ENCODE measurements around the gene DMWD.

DMWD gene, protein sequence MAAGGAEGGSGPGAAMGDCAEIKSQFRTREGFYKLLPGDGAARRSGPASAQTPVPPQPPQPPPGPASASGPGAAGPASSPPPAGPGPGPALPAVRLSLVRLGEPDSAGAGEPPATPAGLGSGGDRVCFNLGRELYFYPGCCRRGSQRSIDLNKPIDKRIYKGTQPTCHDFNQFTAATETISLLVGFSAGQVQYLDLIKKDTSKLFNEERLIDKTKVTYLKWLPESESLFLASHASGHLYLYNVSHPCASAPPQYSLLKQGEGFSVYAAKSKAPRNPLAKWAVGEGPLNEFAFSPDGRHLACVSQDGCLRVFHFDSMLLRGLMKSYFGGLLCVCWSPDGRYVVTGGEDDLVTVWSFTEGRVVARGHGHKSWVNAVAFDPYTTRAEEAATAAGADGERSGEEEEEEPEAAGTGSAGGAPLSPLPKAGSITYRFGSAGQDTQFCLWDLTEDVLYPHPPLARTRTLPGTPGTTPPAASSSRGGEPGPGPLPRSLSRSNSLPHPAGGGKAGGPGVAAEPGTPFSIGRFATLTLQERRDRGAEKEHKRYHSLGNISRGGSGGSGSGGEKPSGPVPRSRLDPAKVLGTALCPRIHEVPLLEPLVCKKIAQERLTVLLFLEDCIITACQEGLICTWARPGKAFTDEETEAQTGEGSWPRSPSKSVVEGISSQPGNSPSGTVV

DNA sequence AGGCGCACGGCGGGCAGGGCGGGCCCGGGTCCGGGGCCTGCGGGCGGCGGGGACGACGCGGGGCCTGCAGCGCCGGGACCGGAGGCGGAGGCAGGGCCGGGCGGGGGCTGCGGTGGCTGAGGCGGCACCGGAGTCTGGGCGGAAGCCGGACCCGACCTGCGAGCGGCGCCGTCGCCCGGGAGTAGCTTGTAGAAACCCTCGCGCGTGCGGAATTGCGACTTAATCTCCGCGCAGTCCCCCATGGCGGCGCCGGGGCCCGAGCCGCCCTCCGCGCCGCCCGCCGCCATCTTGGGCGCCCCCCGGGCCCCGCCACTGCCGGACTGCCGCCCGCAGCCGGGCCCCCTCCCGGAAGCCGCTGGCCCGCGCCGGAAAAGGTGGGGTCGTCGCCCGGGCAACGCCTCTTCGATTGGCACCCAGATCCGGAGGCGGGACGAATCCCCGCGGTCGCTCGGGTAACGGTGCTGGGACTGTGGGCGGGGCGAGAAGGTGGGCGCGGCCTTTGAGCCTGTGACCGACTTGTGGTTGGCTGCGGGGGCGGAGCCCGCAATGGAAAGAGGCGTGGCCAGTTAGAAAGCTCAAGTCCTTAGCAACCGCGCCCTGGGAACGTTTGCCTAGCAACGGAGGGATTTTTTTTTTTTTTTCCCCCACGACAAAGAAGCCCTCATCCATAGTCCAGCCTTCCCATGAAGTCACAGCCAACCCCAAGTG, at the start of gene DMWD:
DMWD (minus strand) TSS at position 376 of the 708 bp plus-strand sequence; CDS start at position 287, 89 bp downstream.
- peak; percentile 99 for DNase-seq (ENCODE audit: low read depth in 2 of 3, low spot score in 2 of 3)

GRCh38 chr19:45842198-45842597, 49.6 kb upstream of the DMWD start:
- no peak for DNase-seq (ENCODE audit: low read depth in 2 of 3, low spot score in 2 of 3)

- DNase-seq (ENCODE audit: low read depth in 2 of 3, low spot score in 2 of 3), result no peak
These were observed 42.3 kb upstream of the DMWD start for GRCh38 chr19:45834970-45835369.

DNA sequence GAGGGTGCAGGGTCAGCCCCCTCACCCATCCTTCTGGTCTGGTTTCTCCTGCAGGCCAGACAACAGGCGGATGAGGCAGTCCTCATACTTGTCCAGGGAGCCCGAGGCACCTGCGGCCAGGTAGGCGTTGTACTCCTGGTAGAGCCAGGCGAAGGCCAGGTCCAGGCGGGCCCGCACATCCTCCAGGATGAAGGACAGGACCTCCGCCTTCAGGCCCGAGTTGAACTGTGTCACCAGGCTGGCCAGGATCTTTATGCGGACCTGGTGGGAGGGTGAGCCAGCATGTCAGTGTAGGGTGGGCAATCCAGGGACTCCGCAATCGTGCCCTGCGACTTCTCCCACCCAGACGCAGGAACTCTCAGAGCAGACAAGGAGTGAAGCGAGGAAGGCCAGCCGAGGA, 36.3 kb upstream of the DMWD start:
- no peak for DNase-seq (ENCODE audit: low read depth in 2 of 3, low spot score in 2 of 3)

- DNase-seq (ENCODE audit: low read depth in 2 of 3, low spot score in 2 of 3), result no peak
These were observed 35.9 kb upstream of the DMWD start for GRCh38 chr19:45828523-45828922.

- DNase-seq (ENCODE audit: low read depth in 2 of 3, low spot score in 2 of 3), result no peak
These were observed 34.9 kb upstream of the DMWD start for GRCh38 chr19:45827459-45828093.

DNA sequence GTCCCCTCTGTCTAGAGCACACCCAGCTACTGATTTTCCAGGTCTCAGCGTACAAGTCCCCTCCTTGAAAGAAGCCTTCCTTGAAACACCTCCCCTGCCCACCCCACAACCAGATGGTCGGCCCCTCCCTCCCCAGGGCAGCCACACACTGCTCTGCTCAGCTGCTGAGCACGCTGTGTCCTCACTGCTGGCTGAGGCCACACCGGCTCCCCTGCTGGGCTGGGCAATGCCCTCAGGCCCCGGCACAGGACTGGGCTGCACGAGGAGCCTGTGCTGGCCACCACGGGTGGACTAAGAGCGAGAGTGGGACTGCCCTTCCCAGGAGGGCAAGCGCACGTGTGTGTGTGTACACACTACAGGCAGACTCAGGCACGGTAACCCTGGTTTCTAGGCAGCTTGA, 34.3 kb upstream of the DMWD start:
- no peak for DNase-seq (ENCODE audit: low read depth in 2 of 3, low spot score in 2 of 3)

DNA sequence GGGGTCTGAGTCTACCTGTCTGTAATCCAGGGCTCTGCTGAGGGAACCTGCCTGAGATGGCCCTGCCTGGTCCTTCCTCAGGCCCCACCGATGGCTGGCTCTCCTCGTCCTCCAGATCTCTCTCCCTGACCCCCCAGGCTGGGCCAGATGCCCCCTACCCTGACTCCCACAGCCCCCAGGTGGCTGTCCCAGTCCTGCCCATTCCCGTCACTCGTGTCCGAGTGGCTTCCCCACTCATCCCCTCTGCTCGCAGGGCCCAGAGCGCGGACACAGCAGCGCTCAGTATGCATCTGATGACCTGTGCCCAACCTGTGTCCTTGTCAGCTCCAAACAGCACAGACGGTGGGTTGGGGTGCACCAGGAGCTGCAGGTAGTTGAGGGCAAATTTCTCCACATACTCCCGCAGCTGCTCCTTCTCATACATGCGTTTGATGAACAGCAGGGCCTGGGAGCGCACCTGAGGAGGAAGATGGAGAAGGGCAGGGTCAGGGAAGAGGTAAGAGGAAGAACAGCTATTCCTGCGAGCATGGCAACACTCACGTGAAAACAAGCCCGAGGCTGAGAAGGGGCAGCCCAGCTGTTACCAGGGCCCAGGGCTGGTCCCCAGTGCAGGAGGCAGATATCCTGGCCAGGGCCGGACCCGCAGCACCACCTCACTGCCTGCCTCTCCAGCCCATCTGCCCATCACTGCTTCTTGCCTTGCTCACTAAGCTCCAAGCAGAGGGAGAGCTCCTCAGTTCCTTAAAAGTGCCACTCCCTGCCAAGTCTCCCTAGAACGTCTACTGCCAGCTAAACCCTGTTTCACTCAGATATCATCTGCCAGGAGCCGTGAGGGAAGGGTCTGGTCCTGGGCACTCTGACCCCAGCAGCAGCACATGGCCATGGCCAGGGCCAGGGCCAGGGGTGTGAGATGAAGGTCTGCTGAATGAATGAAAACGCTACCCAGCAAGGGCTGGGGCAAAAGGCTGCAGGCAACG, 33.6 kb upstream of the DMWD start:
- no peak for DNase-seq (ENCODE audit: low read depth in 2 of 3, low spot score in 2 of 3)

- DNase-seq (ENCODE audit: low read depth in 2 of 3, low spot score in 2 of 3), result no peak
These were observed 32.6 kb upstream of the DMWD start for GRCh38 chr19:45825263-45825605.

GRCh38 chr19:45824531-45825262, 32.1 kb upstream of the DMWD start:
- DNase-seq (ENCODE audit: low read depth in 2 of 3, low spot score in 2 of 3), result no peak

- no peak for DNase-seq (ENCODE audit: low read depth in 2 of 3, low spot score in 2 of 3)
These were observed 31.4 kb upstream of the DMWD start for GRCh38 chr19:45824041-45824471.

- DNase-seq (ENCODE audit: low read depth in 2 of 3, low spot score in 2 of 3), result no peak
These were observed 30.5 kb upstream of the DMWD start for GRCh38 chr19:45823182-45823581.

- DNase-seq (ENCODE audit: low read depth in 2 of 3, low spot score in 2 of 3), result no peak
These were observed 30.1 kb upstream of the DMWD start for GRCh38 chr19:45822716-45823115.

GRCh38 chr19:45821570-45821969, 28.9 kb upstream of the DMWD start:
- no peak for DNase-seq (ENCODE audit: low read depth in 2 of 3, low spot score in 2 of 3)

DNA sequence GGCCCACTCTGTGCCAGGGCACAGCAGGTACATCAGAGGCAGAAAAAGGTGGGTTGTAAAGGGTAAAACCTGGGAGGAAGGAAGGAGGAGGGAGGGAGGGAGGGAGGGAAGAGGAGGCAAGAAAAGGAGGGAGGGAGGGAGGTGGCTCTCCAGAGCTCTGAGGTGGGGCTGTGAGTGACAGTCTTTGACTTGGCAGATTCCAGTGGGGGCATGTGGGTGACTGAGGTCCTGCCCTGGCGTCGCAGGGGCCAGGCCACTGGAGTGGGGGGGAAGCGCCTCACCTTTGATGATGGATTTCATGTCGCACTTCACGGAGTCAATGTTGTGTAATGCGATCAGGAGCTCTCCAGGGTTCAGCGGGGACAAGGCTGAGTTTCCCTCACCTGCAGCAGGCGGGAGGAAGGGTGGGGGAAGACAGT, 28.5 kb upstream of the DMWD start:
- DNase-seq (ENCODE audit: low read depth in 2 of 3, low spot score in 2 of 3), result no peak

GRCh38 chr19:45820413-45821102, 27.9 kb upstream of the DMWD start:
- DNase-seq (ENCODE audit: low read depth in 2 of 3, low spot score in 2 of 3), result no peak

- no peak for DNase-seq (ENCODE audit: low read depth in 2 of 3, low spot score in 2 of 3)
These were observed 27.1 kb upstream of the DMWD start for GRCh38 chr19:45819769-45820168.

- no peak for DNase-seq (ENCODE audit: low read depth in 2 of 3, low spot score in 2 of 3)
These were observed 25.2 kb upstream of the DMWD start for GRCh38 chr19:45817725-45818301.

Measured in activated CD8-positive, alpha-beta memory T cell treated with anti-CD3 and anti-CD28 coated beads for 48 hours (primary cell).